ENCODE measurements around the gene SYTL4.

DNA sequence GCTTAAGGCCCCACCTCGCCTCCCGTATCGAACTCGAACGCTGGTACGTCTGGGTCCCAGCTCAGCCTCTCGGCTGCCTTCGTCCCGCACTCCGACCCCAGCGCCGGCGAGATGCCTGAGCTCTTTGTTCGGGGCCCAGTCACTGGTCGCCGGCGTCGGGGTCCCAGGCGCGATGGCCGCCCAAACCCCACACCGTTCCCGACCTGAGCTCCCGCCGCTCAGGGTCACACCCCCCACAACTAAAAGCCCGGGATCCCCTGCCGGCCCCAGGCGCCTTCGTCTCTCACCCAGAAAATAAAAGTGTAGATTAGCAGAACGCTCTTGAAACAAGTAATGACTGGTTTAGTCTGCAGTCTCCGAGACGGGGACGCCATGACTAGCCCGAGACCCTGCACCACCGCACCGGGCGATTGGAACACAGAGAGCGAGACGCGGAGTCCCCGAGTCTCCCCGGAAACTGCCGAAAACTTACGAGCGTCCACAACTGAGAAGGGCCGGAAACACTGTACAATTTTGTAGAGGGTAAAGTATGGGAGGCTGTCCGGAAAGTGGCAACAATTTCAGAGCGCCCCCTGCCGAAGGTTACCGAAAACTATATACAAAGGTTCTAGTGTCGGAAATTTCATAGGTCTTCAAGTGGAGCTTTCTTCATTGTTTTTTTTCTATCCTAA, 95.5 kb downstream of the SYTL4 start, which contains the start of gene TSPAN6:
- TF ChIP-seq ADNP (CRISPR knock-in tag; IDR thresholded peaks at IDR 0.05), result no peak
- TF ChIP-seq POLR2AphosphoS2 (IDR thresholded peaks at IDR 0.05; ENCODE audit: low read depth, low read length), result no peak
- TF ChIP-seq CTCF (CRISPR knock-in tag; IDR thresholded peaks at IDR 0.05), result peak; percentile 67
- no peak for TF ChIP-seq NFIC (IDR thresholded peaks at IDR 0.05; ENCODE audit: low read length)

All from HepG2 (cell line).